Astrocyte (in vitro differentiated cells and primary cell): Measurements from ENCODE around the gene JPT2.

Source experiments
- CTCF ChIP-seq: IDR thresholded peaks from 2 replicates; pipeline ENCODE4 v1.5.1; 2011; ENCODE audit warnings: low read depth, mild to moderate bottlenecking, inconsistent platforms, low read length, moderate library complexity; ENCODE audit not compliant: insufficient read depth
- EZH2 ChIP-seq: IDR thresholded peaks from 2 replicates; pipeline ENCODE4 v1.6.1; 2012; ENCODE audit warnings: mild to moderate bottlenecking, low read length, inconsistent platforms; ENCODE audit not compliant: insufficient read depth

GRCh38 chr16:1687427-1688316 lies 9.6 kb downstream of the JPT2 start:
- TF ChIP-seq CTCF: no peak
- TF ChIP-seq EZH2: no peak
